ENCODE measurements around the gene HOXB4.

HOXB4 gene

GRCh38 chr17:48615047-48615962, 37.2 kb upstream of the HOXB4 start, which contains the start of gene HOXB8:
Gene HOXB8, minus strand, starts transcription at chr17:48615292. Its CDS starts 588 bp downstream, at chr17:48614704.
- H3K4me3 ChIP-seq (ENCODE audit: low read depth, low read length): no peak within 1 kb of the TSS
- DNase-seq (ENCODE audit: low read depth): no peak
- no peak for TF ChIP-seq CTCF (IDR thresholded peaks at IDR 0.05; ENCODE audit: low read depth, low read length, missing control alignments)
- in situ Hi-C loops (cut with HindIII; ENCODE audit: low sequenced_read_pairs): no loop called here

- DNase-seq (ENCODE audit: low read depth): no peak
- in situ Hi-C loops (cut with HindIII; ENCODE audit: low sequenced_read_pairs): no loop called here
- no peak overlapping the region for H3K4me3 ChIP-seq (ENCODE audit: low read depth, low read length)
- no peak for TF ChIP-seq CTCF (IDR thresholded peaks at IDR 0.05; ENCODE audit: low read depth, low read length, missing control alignments)
These were observed 35.9 kb upstream of the HOXB4 start for GRCh38 chr17:48613862-48614694.

- TF ChIP-seq CTCF (IDR thresholded peaks at IDR 0.05; ENCODE audit: low read depth, low read length, missing control alignments): peak; percentile 28
- DNase-seq (ENCODE audit: low read depth): no peak
- in situ Hi-C loops (cut with HindIII; ENCODE audit: low sequenced_read_pairs): no loop called here
- no peak overlapping the region for H3K4me3 ChIP-seq (ENCODE audit: low read depth, low read length)
These were observed 34.9 kb upstream of the HOXB4 start for GRCh38 chr17:48612854-48613691.

GRCh38 chr17:48612456-48612853, 34.3 kb upstream of the HOXB4 start:
- in situ Hi-C loops (cut with HindIII; ENCODE audit: low sequenced_read_pairs): no loop called here
- TF ChIP-seq CTCF (IDR thresholded peaks at IDR 0.05; ENCODE audit: low read depth, low read length, missing control alignments): no peak
- no peak for DNase-seq (ENCODE audit: low read depth)
- H3K4me3 ChIP-seq (ENCODE audit: low read depth, low read length): no peak overlapping the region

- no peak for TF ChIP-seq CTCF (IDR thresholded peaks at IDR 0.05; ENCODE audit: low read depth, low read length, missing control alignments)
- no peak overlapping the region for H3K4me3 ChIP-seq (ENCODE audit: low read depth, low read length)
- no peak for DNase-seq (ENCODE audit: low read depth)
- in situ Hi-C loops (cut with HindIII; ENCODE audit: low sequenced_read_pairs): no loop called here
These were observed 33.7 kb upstream of the HOXB4 start for GRCh38 chr17:48611681-48612455.
